Thymus (tissue), 11 donors: Measurements from ENCODE around the gene B3GNT7. TPM values are rescaled to one million over a fixed set of nuclear protein-coding genes. Genes with fewer than 3 reads are reported as not detected.

ENCODE experiments used
- DNase-seq, 9 donors: peaks; one replicate each; pipeline ENCODE4 v3.0.0-alpha.2; 2013; ENCODE audit warnings: low spot score in 9 of 9, low read depth in 6 of 9, missing footprints in 1 of 9
- H3K27ac ChIP-seq, 2 donors: one replicate each; pipeline ENCODE4 v1.5.1; 2013; ENCODE audit warnings: control low read depth in 1 of 2, low read depth in 1 of 2, low read length in 1 of 2, mild to moderate bottlenecking in 1 of 2, moderate library complexity in 1 of 2
- H3K27me3 ChIP-seq, 2 donors: one replicate each; pipeline ENCODE4 v1.5.1; 2013; ENCODE audit warnings: low read length in 1 of 2; ENCODE audit not compliant: control insufficient read depth in 2 of 2, insufficient read depth in 1 of 2
- H3K36me3 ChIP-seq, 2 donors: one replicate each; pipeline ENCODE4 v1.5.1; 2013; ENCODE audit warnings: low read length in 1 of 2, mild to moderate bottlenecking in 1 of 2, moderate library complexity in 1 of 2; ENCODE audit not compliant: control insufficient read depth in 2 of 2, insufficient read depth in 2 of 2
- H3K4me1 ChIP-seq, 2 donors: one replicate each; pipeline ENCODE4 v1.5.1; 2013; ENCODE audit warnings: low read length in 2 of 2; ENCODE audit not compliant: control insufficient read depth in 2 of 2, insufficient read depth in 2 of 2
- H3K4me3 ChIP-seq, 2 donors: one replicate each; pipeline ENCODE4 v1.5.1; 2013; ENCODE audit warnings: low read length in 2 of 2, control low read depth in 1 of 2, mild to moderate bottlenecking in 1 of 2
- H3K9me3 ChIP-seq, 2 donors: one replicate each; pipeline ENCODE4 v1.5.1; 2013; ENCODE audit warnings: low read length in 1 of 2, mild to moderate bottlenecking in 1 of 2; ENCODE audit not compliant: control insufficient read depth in 2 of 2, insufficient read depth in 1 of 2
- WGBS: extraction: QIAGEN DNeasy Blood & Tissue Kit; methylation state at CpG from one replicate; pipeline ENCODE4 v1.1.7; 2013; 5-methylcytosine and 5-hydroxymethylcytosine counted together
- polyA plus RNA-seq: library from polyadenylated mRNA; stranded (reverse); fragments of 200-250 nt; gene quantifications from one replicate; pipeline ENCODE4 v1.2.3, GENCODE V29; 2013
- total RNA-seq: library from RNA; stranded (reverse); fragments of 120-200 nt; gene quantifications from one replicate; pipeline ENCODE4 v1.2.4, GENCODE V29; 2013
- donor health status: healthy.

The B3GNT7 gene
- total and polyA plus RNA-seq, 2 donors, result 1.8 to 2.2 TPM

DNA sequence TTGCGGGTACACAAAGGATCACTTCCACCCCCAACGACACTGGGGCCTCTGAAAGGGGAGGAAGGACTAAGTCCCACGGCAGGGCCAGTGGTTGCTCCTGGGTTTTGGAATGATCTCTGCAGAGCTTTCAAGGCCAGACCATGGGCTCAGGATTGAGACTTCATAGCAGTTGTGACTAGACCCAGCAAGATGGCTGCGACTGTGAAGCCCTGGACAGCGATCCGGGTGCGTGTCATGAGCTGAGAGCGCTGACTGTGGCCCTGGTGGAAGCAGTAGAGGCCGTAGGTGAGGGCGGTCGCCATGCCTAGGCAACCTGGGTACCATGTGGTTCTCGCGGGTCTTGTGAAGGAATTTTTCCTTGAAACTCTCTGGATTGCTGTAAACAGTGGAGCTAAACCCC, 41.4 kb downstream of the B3GNT7 start:
- no peaks in the 10 kb centered on the region for H3K36me3 ChIP-seq
- H3K4me1 ChIP-seq, result no peaks in the 10 kb centered on the region
- peaks cover 0 to 3% of the 10 kb centered on the region in 2 donors for H3K9me3 ChIP-seq
- 97% methylated on average over 13 of the region's 13 CpGs for WGBS
- no peak overlapping the region for H3K27ac ChIP-seq
- no peak for DNase-seq
- H3K4me3 ChIP-seq, result no peak overlapping the region
- H3K27me3 ChIP-seq, result no peaks in the 10 kb centered on the region

- 96% methylated on average over 4 of the region's 4 CpGs for WGBS
- H3K4me1 ChIP-seq, result no peaks in the 10 kb centered on the region
- no peak overlapping the region for H3K27ac ChIP-seq
- DNase-seq, result no peak
- H3K27me3 ChIP-seq, result no peaks in the 10 kb centered on the region
- no peak overlapping the region for H3K4me3 ChIP-seq
- H3K9me3 ChIP-seq, result peaks cover 0 to 3% of the 10 kb centered on the region in 2 donors
- H3K36me3 ChIP-seq, result peaks cover 20 to 31% of the 10 kb centered on the region in 2 donors
These were observed 54.1 kb downstream of the B3GNT7 start for GRCh38 chr2:231449503-231450054.

DNA sequence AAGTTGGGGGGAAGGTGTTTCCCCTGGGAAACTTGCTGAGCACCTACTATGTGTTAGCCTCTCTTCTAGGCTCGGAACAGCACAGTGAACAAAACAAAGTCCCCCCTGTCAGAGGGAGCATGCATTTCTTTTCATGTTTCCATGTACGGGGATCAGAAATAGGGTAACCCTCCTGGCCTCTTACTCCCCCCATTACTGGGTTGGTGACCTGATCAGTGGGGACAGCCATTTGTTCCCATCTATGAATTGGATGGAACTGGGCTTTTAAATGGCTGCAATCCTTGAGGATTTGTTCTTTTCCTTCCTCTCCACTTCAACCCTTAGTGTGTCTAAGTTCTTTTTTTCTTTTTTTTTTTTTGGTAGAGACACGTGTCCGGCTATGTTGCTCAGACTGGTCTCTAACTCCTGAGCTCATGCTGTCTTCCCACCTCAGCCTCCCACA, 55.1 kb downstream of the B3GNT7 start:
- Histone ChIP-seq H3K9me3 (peaks cover 0 to 3% of the 10 kb centered on the region in 2 donors), H3K27ac (no peak overlapping the region), H3K4me1 (no peaks in the 10 kb centered on the region), H3K4me3 (no peak overlapping the region), H3K27me3 (no peaks in the 10 kb centered on the region), H3K36me3 (peaks cover 29 to 41% of the 10 kb centered on the region in 2 donors)
- 93% methylated on average over 4 of the region's 4 CpGs for WGBS
- DNase-seq, result no peak

Other genes with a start within 250 kb of the B3GNT7 start
- 5.7 TPM for gene ARMC9, start 197.1 kb upstream of the B3GNT7 start, total RNA-seq
- 5.4 TPM for gene ARMC9, start 197.1 kb upstream of the B3GNT7 start, polyA plus RNA-seq
- 185 TPM for gene NCL, start 68.8 kb downstream of the B3GNT7 start, total RNA-seq
- gene NCL, start 68.8 kb downstream of the B3GNT7 start, polyA plus RNA-seq, result 177 TPM
- 0.05 TPM for gene NMUR1, start 134.7 kb downstream of the B3GNT7 start, total RNA-seq
- gene NMUR1, start 134.7 kb downstream of the B3GNT7 start, polyA plus RNA-seq, result 0.11 TPM
- not detected for gene TEX44, start 197.2 kb downstream of the B3GNT7 start, total RNA-seq
- gene TEX44, start 197.2 kb downstream of the B3GNT7 start, polyA plus RNA-seq, result 0.02 TPM